H4 (cell line): ENCODE results near the gene SPINK14. TPM values are rescaled to one million over a fixed set of nuclear protein-coding genes. Genes with fewer than 3 reads are reported as not detected.

Experiments used
- DNase-seq: peaks from one replicate; pipeline ENCODE4 v3.0.0-alpha.2; 2015; ENCODE audit warnings: low spot score
- total RNA-seq: library from RNA; depleted of rRNA; stranded (reverse); fragments of >200 nt; shearing (Covaris generic); gene quantifications from 2 replicates; pipeline ENCODE4 v1.2.3, GENCODE V29; 2014; rRNA removed

The SPINK14 gene
- total RNA-seq: not detected in 2 replicates

- DNase-seq: no peak
Measured at GRCh38 chr5:148168246-148168645, at the start of gene SPINK14. Gene SPINK14, plus strand, starts transcription at chr5:148168546. Its CDS starts 1,187 bp downstream, at chr5:148169733.

- no peak for DNase-seq
Measured at GRCh38 chr5:148120317-148120716, 48.0 kb upstream of the SPINK14 start.

- peak; percentile 8 for DNase-seq
Measured at GRCh38 chr5:148125641-148126040, 42.7 kb upstream of the SPINK14 start.

GRCh38 chr5:148135091-148136048 lies 33.0 kb upstream of the SPINK14 start:
- DNase-seq: no peak

GRCh38 chr5:148140846-148141245 lies 27.5 kb upstream of the SPINK14 start:
- DNase-seq: no peak

GRCh38 chr5:148141645-148142044 lies 26.7 kb upstream of the SPINK14 start:
- no peak for DNase-seq

GRCh38 chr5:148145916-148146315 lies 22.4 kb upstream of the SPINK14 start:
- DNase-seq: peak; percentile 10

GRCh38 chr5:148146487-148146886 lies 21.9 kb upstream of the SPINK14 start:
- no peak for DNase-seq

GRCh38 chr5:148147415-148147814 lies 20.9 kb upstream of the SPINK14 start:
- DNase-seq: no peak

GRCh38 chr5:148151872-148152271 lies 16.5 kb upstream of the SPINK14 start:
- no peak for DNase-seq

- no peak for DNase-seq
Measured at GRCh38 chr5:148152781-148153180, 15.6 kb upstream of the SPINK14 start.

GRCh38 chr5:148156609-148157008 lies 11.7 kb upstream of the SPINK14 start:
- DNase-seq: no peak

GRCh38 chr5:148162038-148162437 lies 6.3 kb upstream of the SPINK14 start:
- DNase-seq: no peak

GRCh38 chr5:148163345-148163744 lies 5.0 kb upstream of the SPINK14 start:
- no peak for DNase-seq

GRCh38 chr5:148166550-148167283 lies 1.6 kb upstream of the SPINK14 start:
- no peak for DNase-seq

GRCh38 chr5:148172377-148172776 lies 4.0 kb downstream of the SPINK14 start:
- no peak for DNase-seq

- DNase-seq: no peak
Measured at GRCh38 chr5:148176480-148176879, 8.1 kb downstream of the SPINK14 start.

- no peak for DNase-seq
Measured at GRCh38 chr5:148177207-148177606, 8.9 kb downstream of the SPINK14 start.

GRCh38 chr5:148179234-148179824 lies 11.0 kb downstream of the SPINK14 start:
- DNase-seq: peak; percentile 53

- DNase-seq: peak; percentile 6
Measured at GRCh38 chr5:148186248-148187003, 18.1 kb downstream of the SPINK14 start.

- DNase-seq: no peak
Measured at GRCh38 chr5:148191010-148191409, 22.7 kb downstream of the SPINK14 start.

- no peak for DNase-seq
Measured at GRCh38 chr5:148193202-148193601, 24.9 kb downstream of the SPINK14 start.
